Keratinocyte (primary cell): Measurements from ENCODE around the gene AGMAT. TPM values are rescaled to one million over a fixed set of nuclear protein-coding genes. Genes with fewer than 3 reads are reported as not detected.

Source experiments
- DNase-seq: peaks from one replicate; pipeline ENCODE4 v3.0.0-alpha.2; 2011; ENCODE audit warnings: low read depth, missing footprints, low spot score
- FAIRE-seq: peaks from 2 replicates; lab custom pipeline; 2011; peaks lifted over from hg19 to GRCh38; lab: Jason Lieb, UNC
- H2AFZ ChIP-seq: 2 replicates; pipeline ENCODE4 v1.6.0; 2012; ENCODE audit warnings: low read length, control low read depth, inconsistent platforms; ENCODE audit not compliant: control insufficient read depth
- H3K27ac ChIP-seq: 2 replicates; pipeline ENCODE4 v1.5.1; 2011; ENCODE audit warnings: low read length; ENCODE audit not compliant: control insufficient read depth, insufficient read depth
- H3K27me3 ChIP-seq: 3 replicates; pipeline ENCODE4 v1.6.0; 2011; ENCODE audit warnings: low read length; ENCODE audit not compliant: control insufficient read depth, insufficient read depth; ENCODE audit errors: extremely low read depth
- H3K36me3 ChIP-seq, 2 experiments: 2 replicates in 1 of 2; 3 replicates in 1 of 2; pipeline ENCODE4 v1.5.1; 2011; ENCODE audit warnings: low read length in 2 of 2, mild to moderate bottlenecking in 1 of 2; ENCODE audit not compliant: control insufficient read depth in 2 of 2, insufficient read depth in 2 of 2; ENCODE audit errors: extremely low read depth in 1 of 2
- H3K4me1 ChIP-seq: 3 replicates; pipeline ENCODE4 v1.5.1; 2011; ENCODE audit warnings: low read length; ENCODE audit not compliant: control insufficient read depth, insufficient read depth; ENCODE audit errors: extremely low read depth
- H3K4me2 ChIP-seq: 3 replicates; pipeline ENCODE4 v1.6.0; 2011; ENCODE audit warnings: low read depth, low read length; ENCODE audit not compliant: control insufficient read depth, insufficient read depth; ENCODE audit errors: extremely low read depth
- H3K4me3 ChIP-seq, 3 experiments: fragments of 200-600 bp in 1 of 3; sonication (generic) in 1 of 3; 2 replicates in 2 of 3; 3 replicates in 1 of 3; pipeline ENCODE4 v1.5.1; 2011 to 2016; ENCODE audit warnings: low read length in 3 of 3, mild to moderate bottlenecking in 3 of 3, control low read depth in 2 of 3, inconsistent platforms in 1 of 3, low read depth in 1 of 3, mixed read lengths in 1 of 3, mixed run types in 1 of 3, moderate library complexity in 1 of 3; ENCODE audit not compliant: control insufficient read depth in 2 of 3, insufficient read depth in 2 of 3; ENCODE audit errors: extremely low read depth in 1 of 3
- H3K79me2 ChIP-seq: 2 replicates; pipeline ENCODE4 v1.6.0; 2012; ENCODE audit warnings: low read length; ENCODE audit not compliant: control insufficient read depth, insufficient read depth
- H3K9ac ChIP-seq: 3 replicates; pipeline ENCODE4 v1.6.0; 2011; ENCODE audit warnings: low read length; ENCODE audit not compliant: control insufficient read depth, insufficient read depth; ENCODE audit errors: extremely low read depth
- H3K9me1 ChIP-seq: 3 replicates; pipeline ENCODE4 v1.6.0; 2011; ENCODE audit warnings: low read length; ENCODE audit not compliant: control insufficient read depth, insufficient read depth; ENCODE audit errors: extremely low read depth
- H3K9me3 ChIP-seq: 2 replicates; pipeline ENCODE4 v1.5.1; 2012; ENCODE audit warnings: low read depth, low read length; ENCODE audit not compliant: control insufficient read depth
- H4K20me1 ChIP-seq: 3 replicates; pipeline ENCODE4 v1.6.0; 2011; ENCODE audit warnings: low read length; ENCODE audit not compliant: control insufficient read depth, insufficient read depth; ENCODE audit errors: extremely low read depth
- CTCF ChIP-seq, 3 experiments: IDR thresholded peaks in 1 of 3; conservative IDR thresholded peaks in 1 of 3; optimal IDR thresholded peaks in 1 of 3; 2 replicates in 2 of 3; 3 replicates in 1 of 3; pipeline versions ENCODE3 to v1.5.1; 2011; ENCODE audit warnings: low read length in 3 of 3, mild to moderate bottlenecking in 3 of 3, moderate library complexity in 2 of 3, control low read depth in 1 of 3, inconsistent platforms in 1 of 3; ENCODE audit not compliant: insufficient read depth in 2 of 3; ENCODE audit errors: extremely low read depth in 1 of 3
- EZH2 ChIP-seq: IDR thresholded peaks from one replicate; pipeline ENCODE4 v1.6.1; 2012; ENCODE audit warnings: inconsistent platforms, mild to moderate bottlenecking, low read length, moderate library complexity
- dilution Hi-C: fragments of 300-500 bp; cut with MboI; formaldehyde crosslinking; loops from one replicate; pipeline ENCODE4 v1.7.0; 2020; ENCODE audit warnings: low sequenced_read_pairs; ENCODE audit not compliant: extremely low pct_ligation_motif_present
- polyA plus RNA-seq, 5 experiments: library from polyadenylated mRNA; depleted of rRNA in 3 of 5; stranded (reverse) in 3 of 5; stranded (forward) in 1 of 5; unstranded in 1 of 5; fragments of >200 nt; gene quantifications; 1 replicate in 1 of 5; 2 replicates in 3 of 5; 3 replicates in 1 of 5; pipeline versions ENCODE4 v1.2.1 to v1.2.3, GENCODE V29; 2011 to 2012; ENCODE audit warnings: missing spikeins in 2 of 5, low read depth in 1 of 5, low replicate concordance in 1 of 5

AGMAT gene
- polyA plus RNA-seq, 1 donor (not counting 4 experiments of a cell fraction or from before 2014, with no cell fraction given), result 0.21 TPM

DNA sequence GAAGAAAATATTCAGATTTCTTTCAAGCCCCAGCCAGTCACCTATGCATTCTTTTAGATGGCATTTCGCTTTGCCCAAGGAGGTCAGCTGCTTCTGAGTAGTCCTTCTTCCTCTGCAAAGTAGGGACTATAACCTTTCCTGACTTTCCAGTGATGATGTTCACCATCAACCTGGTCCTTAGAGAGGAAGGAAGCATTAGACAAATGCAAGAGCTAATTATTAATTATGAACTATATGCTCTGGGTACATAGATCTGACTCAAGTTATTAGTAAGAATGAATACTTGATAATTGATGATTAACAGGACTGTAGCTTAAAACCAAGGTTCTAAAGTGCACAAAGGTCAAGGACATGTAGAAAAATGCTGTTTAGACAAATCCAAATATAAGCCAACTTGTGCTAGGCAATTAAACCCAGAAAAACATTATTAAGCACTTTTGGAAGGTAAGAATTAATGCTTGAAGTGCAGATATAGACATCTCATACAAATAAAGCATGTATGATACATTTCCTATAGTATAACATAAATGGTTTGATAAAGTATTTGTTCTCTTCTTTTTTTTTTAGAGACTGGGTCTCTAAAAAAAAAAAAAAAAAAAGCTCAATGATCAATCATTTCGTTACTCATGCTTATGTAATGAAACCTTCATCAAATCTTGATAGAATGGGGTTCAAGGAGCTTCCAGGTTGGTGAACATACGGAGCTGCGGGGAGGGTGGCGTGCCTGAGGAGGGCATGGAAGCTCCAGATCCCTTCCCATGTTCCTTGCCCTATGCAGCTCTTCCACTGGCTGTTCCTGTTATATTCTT is 11.2 kb upstream of the AGMAT start:
- H3K4me2 ChIP-seq, result no peak overlapping the region
- no peaks in the 10 kb centered on the region for H3K36me3 ChIP-seq
- no peaks in the 10 kb centered on the region for H3K9me3 ChIP-seq
- peaks cover 7% of the 10 kb centered on the region for H3K4me1 ChIP-seq
- no peak for FAIRE-seq
- no peaks in the 10 kb centered on the region for H4K20me1 ChIP-seq
- no peak overlapping the region for H3K9ac ChIP-seq
- H3K27ac ChIP-seq, result no peak overlapping the region
- H2AFZ ChIP-seq, result no peak overlapping the region
- no peaks in the 10 kb centered on the region for H3K9me1 ChIP-seq
- dilution Hi-C loops, result no loop called here
- TF ChIP-seq EZH2 (no peak), CTCF (optimal IDR thresholded peaks at IDR 0.05 in 1 of 3, IDR thresholded peaks at IDR 0.05 in 1 of 3, conservative IDR thresholded peaks at IDR 0.05 in 1 of 3; ENCODE audit: extremely low read depth in 1 of 3, insufficient read depth in 2 of 3, low read length in 3 of 3) (no peak)
- H3K27me3 ChIP-seq, result peaks cover 8% of the 10 kb centered on the region
- H3K4me3 ChIP-seq, result no peak overlapping the region
- no peaks in the 10 kb centered on the region for H3K79me2 ChIP-seq
- no peak for DNase-seq

GRCh38 chr1:15592285-15592684 is 7.4 kb upstream of the AGMAT start:
- Histone ChIP-seq H4K20me1 (no peaks in the 10 kb centered on the region), H3K27me3 (peaks cover 8% of the 10 kb centered on the region), H3K4me3 (no peak overlapping the region), H3K27ac (no peak overlapping the region), H3K9ac (no peak overlapping the region), H3K36me3 (no peaks in the 10 kb centered on the region), H3K9me3 (no peaks in the 10 kb centered on the region), H3K4me2 (peak overlapping the region; percentile 41), H2AFZ (peak overlapping the region; percentile 27), H3K4me1 (peaks cover 7% of the 10 kb centered on the region), H3K9me1 (no peaks in the 10 kb centered on the region), H3K79me2 (no peaks in the 10 kb centered on the region)
- FAIRE-seq (peak; percentile 59), DNase-seq (no peak)
- dilution Hi-C loops, result no loop called here
- TF ChIP-seq CTCF (optimal IDR thresholded peaks at IDR 0.05 in 1 of 3, IDR thresholded peaks at IDR 0.05 in 1 of 3, conservative IDR thresholded peaks at IDR 0.05 in 1 of 3; ENCODE audit: extremely low read depth in 1 of 3, insufficient read depth in 2 of 3, low read length in 3 of 3) (no peak), EZH2 (no peak)
